BJ (cell line): ENCODE results near the gene TXK. TPM values are rescaled to one million over a fixed set of nuclear protein-coding genes. Genes with fewer than 3 reads are reported as not detected.

Experiments
- CTCF ChIA-PET: fragments of 350-600 bp; formaldehyde crosslinking; extraction: SDS; loops from one replicate; lab custom pipeline; 2021; ENCODE audit warnings: antibody characterized with exemption, inconsistent platforms; lab: Yijun Ruan, JAX
- POLR2A ChIA-PET: fragments of 300-600 bp; sonication (Branson Sonifier 250); formaldehyde crosslinking; extraction: SDS; loops from one replicate; lab custom pipeline; 2021; ENCODE audit warnings: antibody characterized with exemption; lab: Charles Lee
- DNase-seq: peaks from one replicate; pipeline ENCODE4 v3.0.0-alpha.2; 2011; ENCODE audit warnings: low read depth
- H3K27me3 ChIP-seq: 2 replicates; pipeline ENCODE4 v1.6.0; 2011; ENCODE audit warnings: low read length; ENCODE audit not compliant: control insufficient read depth, insufficient read depth
- H3K36me3 ChIP-seq: 2 replicates; pipeline ENCODE4 v1.5.1; 2011; ENCODE audit warnings: low read length; ENCODE audit not compliant: control insufficient read depth, insufficient read depth
- H3K4me3 ChIP-seq: 2 replicates; pipeline ENCODE4 v1.5.1; 2011; ENCODE audit warnings: low read depth, mild to moderate bottlenecking, control low read depth, low read length
- CTCF ChIP-seq: IDR thresholded peaks from 2 replicates; pipeline ENCODE4 v1.5.1; 2011; ENCODE audit warnings: low read depth, mild to moderate bottlenecking, control low read depth, inconsistent platforms, low read length, moderate library complexity; ENCODE audit not compliant: insufficient read depth
- polyA plus RNA-seq: library from polyadenylated mRNA; depleted of rRNA; stranded (reverse); fragments of >200 nt; gene quantifications from 2 replicates; pipeline ENCODE4 v1.2.3, GENCODE V29; 2011

The TXK gene
- polyA plus RNA-seq, 1 experiment = 0.10 TPM

- CTCF ChIA-PET = no interaction called here
- no peak for TF ChIP-seq CTCF
- no peaks in the 10 kb centered on the region; the same call in 1 of the 2 replicates for H3K27me3 ChIP-seq
- DNase-seq = no peak
- POLR2A ChIA-PET = no interaction called here
- H3K4me3 ChIP-seq = no peak overlapping the region
- H3K36me3 ChIP-seq = no peaks in the 10 kb centered on the region
These were observed 18.2 kb upstream of the TXK start for GRCh38 chr4:48152259-48152658.

GRCh38 chr4:48149827-48150370, 15.8 kb upstream of the TXK start:
- ChIA-PET POLR2A (no interaction called here), CTCF (interaction anchor here (0.7 to 1.9 kb wide), 3 partner anchors 8 to 22 kb away, joined by 3 to 11 read pairs (median 3); no protein-coding TSS in a partner anchor)
- no peak for TF ChIP-seq CTCF
- H3K36me3 ChIP-seq = no peaks in the 10 kb centered on the region
- peaks cover under 1% of the 10 kb centered on the region for H3K27me3 ChIP-seq
- DNase-seq = no peak
- H3K4me3 ChIP-seq = no peak overlapping the region

- DNase-seq = no peak
- no peak overlapping the region for H3K4me3 ChIP-seq
- POLR2A ChIA-PET = no interaction called here
- H3K27me3 ChIP-seq = peaks cover 1% of the 10 kb centered on the region
- no peak for TF ChIP-seq CTCF
- CTCF ChIA-PET = interaction anchor here (0.6 to 0.9 kb wide), 2 partner anchors 21 to 95 kb away, joined by 3 read pairs; no protein-coding TSS in a partner anchor
- H3K36me3 ChIP-seq = no peaks in the 10 kb centered on the region
These were observed 13.6 kb upstream of the TXK start for GRCh38 chr4:48147621-48148020.

GRCh38 chr4:48141048-48141447, 7.0 kb upstream of the TXK start:
- TF ChIP-seq CTCF = peak; percentile 42
- ChIA-PET CTCF (interaction anchor here (1.0 to 3.4 kb wide), 8 partner anchors 9 to 107 kb away, joined by 3 to 27 read pairs (median 4); no protein-coding TSS in a partner anchor), POLR2A (no interaction called here)
- no peak for DNase-seq
- Histone ChIP-seq H3K36me3 (no peaks in the 10 kb centered on the region), H3K27me3 (peaks cover 1% of the 10 kb centered on the region; the same call in 1 of the 2 replicates), H3K4me3 (no peak overlapping the region)

- TF ChIP-seq CTCF = no peak
- ChIA-PET POLR2A (no interaction called here), CTCF (interaction anchor here (0.9 to 3.4 kb wide), 11 partner anchors 10 to 206 kb away, joined by 3 to 27 read pairs (median 5); no protein-coding TSS in a partner anchor)
- Histone ChIP-seq H3K27me3 (no peaks in the 10 kb centered on the region; the same call in 1 of the 2 replicates), H3K36me3 (no peaks in the 10 kb centered on the region), H3K4me3 (no peak overlapping the region)
- no peak for DNase-seq
These were observed 5.6 kb upstream of the TXK start for GRCh38 chr4:48139691-48140090.
